GF-D8 (cell line): Measurements from ENCODE around the gene TNFAIP3.
A peak's percentile ranks its signal among the peaks of the same experiment; 100 is the strongest.
"Not testable (repeated sequence)": the region's sequence is repeated elsewhere in the genome, so short reads cannot be mapped to it uniquely, and the experiment has no call there.

Experiments
- DNase-seq: peaks from one replicate; lab custom pipeline; 2025; lab: John Stamatoyannopoulos, UW

Gene TNFAIP3

GRCh38 chr6:137866914-137867684 is at the start of gene TNFAIP3:
Gene TNFAIP3 (plus strand): TSS chr6:137867259. CDS start chr6:137871228, 3,969 bp downstream.
- DNase-seq = peak; percentile 73

GRCh38 chr6:137818440-137818839 is 48.6 kb upstream of the TNFAIP3 start:
- no peak for DNase-seq

- no peak for DNase-seq
Measured at GRCh38 chr6:137819740-137820139, 47.3 kb upstream of the TNFAIP3 start.

- no peak for DNase-seq
Measured at GRCh38 chr6:137820425-137820824, 46.6 kb upstream of the TNFAIP3 start.

- DNase-seq = no peak
Measured at GRCh38 chr6:137820952-137821351, 46.1 kb upstream of the TNFAIP3 start.

- DNase-seq = no peak
Measured at GRCh38 chr6:137821491-137821890, 45.6 kb upstream of the TNFAIP3 start.

GRCh38 chr6:137823826-137824555 is 43.1 kb upstream of the TNFAIP3 start:
- peak; percentile 52 for DNase-seq

GRCh38 chr6:137824556-137824879 is 42.5 kb upstream of the TNFAIP3 start:
- no peak for DNase-seq

GRCh38 chr6:137824896-137825295 is 42.2 kb upstream of the TNFAIP3 start:
- no peak for DNase-seq

GRCh38 chr6:137827411-137827940 is 39.6 kb upstream of the TNFAIP3 start:
- no peak for DNase-seq

GRCh38 chr6:137827977-137828810 is 38.9 kb upstream of the TNFAIP3 start:
- DNase-seq = no peak

- DNase-seq = no peak
Measured at GRCh38 chr6:137829641-137830083, 37.4 kb upstream of the TNFAIP3 start.

GRCh38 chr6:137830511-137830911 is 36.5 kb upstream of the TNFAIP3 start:
- DNase-seq = no peak

GRCh38 chr6:137832110-137832509 is 34.9 kb upstream of the TNFAIP3 start:
- DNase-seq = no peak

GRCh38 chr6:137834508-137834907 is 32.6 kb upstream of the TNFAIP3 start:
- no peak for DNase-seq

GRCh38 chr6:137836788-137837187 is 30.3 kb upstream of the TNFAIP3 start:
- no peak for DNase-seq

GRCh38 chr6:137838090-137838489 is 29.0 kb upstream of the TNFAIP3 start:
- not testable (repeated sequence) for DNase-seq

GRCh38 chr6:137838597-137838996 is 28.5 kb upstream of the TNFAIP3 start:
- DNase-seq = not testable (repeated sequence)

- DNase-seq = no peak
Measured at GRCh38 chr6:137839076-137839475, 28.0 kb upstream of the TNFAIP3 start.

GRCh38 chr6:137840252-137840651 is 26.8 kb upstream of the TNFAIP3 start:
- no peak for DNase-seq

- no peak for DNase-seq
Measured at GRCh38 chr6:137843211-137843610, 23.8 kb upstream of the TNFAIP3 start.

GRCh38 chr6:137844327-137844726 is 22.7 kb upstream of the TNFAIP3 start:
- not testable (repeated sequence) for DNase-seq
